OCI-LY3 (cell line): ENCODE data around the gene GRWD1.

Experiments
- EZH2phosphoT487 ChIP-seq: fragments of 200-600 bp; shearing (Covaris generic); IDR thresholded peaks from 2 replicates; pipeline ENCODE4 v1.6.1; 2018; ENCODE audit warnings: antibody characterized with exemption, mixed run types, low read depth
- TF ChIP-seq, protein P1 (sequence below): fragments of 200-600, 300-600 bp; sonication (generic); IDR thresholded peaks from 2 replicates; pipeline ENCODE4 v1.5.1; 2014; ENCODE audit warnings: antibody characterized with exemption, low read length, low read depth

DNA sequence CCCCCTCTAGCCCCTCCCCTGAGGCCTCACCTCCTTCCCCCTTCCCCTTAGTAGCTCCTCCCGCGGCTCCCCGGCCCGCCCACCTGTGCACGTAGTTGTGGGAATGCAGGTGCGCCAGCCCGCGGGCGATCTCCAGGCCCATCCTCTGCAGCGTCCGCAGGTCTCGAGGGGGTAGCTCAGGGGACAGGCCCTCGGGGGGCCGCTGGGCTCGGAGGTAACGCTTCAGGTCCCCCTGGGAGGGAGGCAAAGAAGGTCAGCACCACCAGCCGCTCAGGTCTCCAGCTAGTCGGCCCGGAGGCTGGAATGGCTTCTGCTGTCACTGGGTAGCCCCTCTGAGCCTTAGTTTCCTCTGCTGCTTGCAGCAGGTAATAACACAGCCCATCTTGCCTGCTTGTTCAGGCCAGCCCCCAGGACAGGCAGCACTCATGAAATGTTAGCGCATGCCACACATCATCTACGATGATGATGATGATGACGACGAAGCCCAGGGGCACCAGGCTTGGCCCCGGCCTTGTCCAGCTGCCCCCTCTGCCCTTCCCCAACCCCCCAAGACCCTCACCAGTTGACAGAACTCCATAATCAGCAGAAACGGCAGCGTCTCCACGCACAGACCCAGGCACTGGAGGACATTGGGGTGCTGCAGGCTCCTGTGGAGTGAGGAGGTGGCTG, 56.7 kb downstream of the GRWD1 start:
- TF ChIP-seq, protein P1, sequence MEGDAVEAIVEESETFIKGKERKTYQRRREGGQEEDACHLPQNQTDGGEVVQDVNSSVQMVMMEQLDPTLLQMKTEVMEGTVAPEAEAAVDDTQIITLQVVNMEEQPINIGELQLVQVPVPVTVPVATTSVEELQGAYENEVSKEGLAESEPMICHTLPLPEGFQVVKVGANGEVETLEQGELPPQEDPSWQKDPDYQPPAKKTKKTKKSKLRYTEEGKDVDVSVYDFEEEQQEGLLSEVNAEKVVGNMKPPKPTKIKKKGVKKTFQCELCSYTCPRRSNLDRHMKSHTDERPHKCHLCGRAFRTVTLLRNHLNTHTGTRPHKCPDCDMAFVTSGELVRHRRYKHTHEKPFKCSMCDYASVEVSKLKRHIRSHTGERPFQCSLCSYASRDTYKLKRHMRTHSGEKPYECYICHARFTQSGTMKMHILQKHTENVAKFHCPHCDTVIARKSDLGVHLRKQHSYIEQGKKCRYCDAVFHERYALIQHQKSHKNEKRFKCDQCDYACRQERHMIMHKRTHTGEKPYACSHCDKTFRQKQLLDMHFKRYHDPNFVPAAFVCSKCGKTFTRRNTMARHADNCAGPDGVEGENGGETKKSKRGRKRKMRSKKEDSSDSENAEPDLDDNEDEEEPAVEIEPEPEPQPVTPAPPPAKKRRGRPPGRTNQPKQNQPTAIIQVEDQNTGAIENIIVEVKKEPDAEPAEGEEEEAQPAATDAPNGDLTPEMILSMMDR = no peak
- no peak for TF ChIP-seq EZH2phosphoT487
